HepG2 (cell line): ENCODE results near the gene ETF1. TPM values are rescaled to one million over a fixed set of nuclear protein-coding genes. Genes with fewer than 3 reads are reported as not detected.

ENCODE experiments used
- ATAC-seq: fragments of 200-7000 bp; cut with Tn5 transposase; 3 replicates; pipeline ENCODE4 v1.9.1; 2020; ENCODE audit warnings: mild to moderate bottlenecking, moderate library complexity
- BruUV-seq: library from RNA; stranded (reverse); fragments of 400-500 nt; replicated peaks from 2 replicates; lab custom pipeline; 2021; lab: Mats Ljungman, UMichigan
- CTCF ChIA-PET: fragments of 300-600 bp; formaldehyde crosslinking; extraction: SDS; loops from one replicate; lab custom pipeline; 2021; ENCODE audit warnings: low total read pairs, inconsistent platforms, low intra/inter-chr PET ratio; lab: Yijun Ruan, JAX
- POLR2A ChIA-PET: fragments of 350-600 bp; sonication (Branson Sonifier 250); formaldehyde crosslinking; loops from one replicate; lab custom pipeline; 2020; ENCODE audit warnings: antibody characterized with exemption, inconsistent platforms; lab: Yijun Ruan, JAX
- DNase-seq: peaks from one replicate; pipeline ENCODE4 v3.0.0-alpha.2; 2015; ENCODE audit warnings: low spot score
- FAIRE-seq: peaks from 3 replicates; lab custom pipeline; 2011; peaks lifted over from hg19 to GRCh38; lab: Jason Lieb, UNC
- H2AFZ ChIP-seq: one replicate; pipeline ENCODE4 v1.6.1; 2011; ENCODE audit warnings: low read length, inconsistent platforms
- H3K27ac ChIP-seq: fragments of 300-600 bp; 3 replicates; pipeline ENCODE4 v1.8.0; 2011; ENCODE audit warnings: mixed run types, mild to moderate bottlenecking, mixed read lengths, low read length, inconsistent platforms; ENCODE audit not compliant: insufficient read depth; ENCODE audit errors: extremely low read length
- H3K27me3 ChIP-seq, 2 experiments: fragments of 200-600 bp in 1 of 2; 2 replicates in 1 of 2; 3 replicates in 1 of 2; pipeline versions ENCODE4 v1.6.0 to v1.8.0; 2011; ENCODE audit warnings: low read length in 2 of 2, mild to moderate bottlenecking in 2 of 2, moderate library complexity in 2 of 2, inconsistent platforms in 1 of 2; ENCODE audit not compliant: insufficient read depth in 2 of 2, control insufficient read depth in 1 of 2
- H3K36me3 ChIP-seq, 2 experiments: fragments of 200-600 bp in 1 of 2; replicated peaks in 1 of 2; 2 replicates in 1 of 2; 3 replicates in 1 of 2; pipeline versions ENCODE4 v1.5.1 to v1.8.0; 2011; ENCODE audit warnings: low read length in 2 of 2, inconsistent platforms in 1 of 2; ENCODE audit not compliant: insufficient read depth in 2 of 2, control insufficient read depth in 1 of 2
- H3K4me1 ChIP-seq: 2 replicates; pipeline ENCODE4 v1.5.1; 2012; ENCODE audit warnings: low read length, inconsistent platforms; ENCODE audit not compliant: insufficient read depth
- H3K4me2 ChIP-seq: 2 replicates; pipeline ENCODE4 v1.6.0; 2011; ENCODE audit warnings: low read depth, low read length, inconsistent platforms
- H3K4me3 ChIP-seq, 3 experiments: fragments of 200-600 bp in 1 of 3; sonication (generic), shearing (Covaris generic) in 1 of 3; replicated peaks in 1 of 3; 2 replicates each; pipeline ENCODE4 v1.5.1; 2011 to 2016; ENCODE audit warnings: low read length in 3 of 3, inconsistent platforms in 2 of 3, low read depth in 2 of 3, mild to moderate bottlenecking in 2 of 3, control low read depth in 1 of 3, mixed read lengths in 1 of 3; ENCODE audit not compliant: insufficient read depth in 1 of 3
- H3K79me2 ChIP-seq: one replicate; pipeline ENCODE4 v1.6.1; 2011; ENCODE audit warnings: low read length, inconsistent platforms; ENCODE audit not compliant: insufficient read depth
- H3K9ac ChIP-seq: 2 replicates; pipeline ENCODE4 v1.6.0; 2011; ENCODE audit warnings: mild to moderate bottlenecking, low read depth, low read length, inconsistent platforms; ENCODE audit not compliant: insufficient read depth
- H3K9me3 ChIP-seq: 2 replicates; pipeline ENCODE4 v1.5.1; 2012; ENCODE audit warnings: mild to moderate bottlenecking, low read length
- H4K20me1 ChIP-seq: 2 replicates; pipeline ENCODE4 v1.6.0; 2011; ENCODE audit warnings: inconsistent platforms, mild to moderate bottlenecking, low read length, moderate library complexity; ENCODE audit not compliant: insufficient read depth
- CHCHD3 ChIP-seq: sonication (generic); formaldehyde crosslinking; IDR thresholded peaks from 2 replicates; pipeline ENCODE4 v1.8.0; 2022; ENCODE audit warnings: mild to moderate bottlenecking, missing genetic modification reagents, moderate library complexity
- MLLT10 ChIP-seq: sonication (generic); formaldehyde crosslinking; IDR thresholded peaks from 2 replicates; pipeline ENCODE4 v1.4.0; 2020; ENCODE audit warnings: missing genetic modification reagents
- NCOR1 ChIP-seq: fragments of 200-600 bp; sonication (generic); IDR thresholded peaks from 2 replicates; pipeline ENCODE4 v1.7.0; 2017; ENCODE audit warnings: antibody characterized with exemption, low read length, borderline replicate concordance
- NR2F2 ChIP-seq: IDR thresholded peaks from 2 replicates; pipeline ENCODE4 v1.6.1; 2012; ENCODE audit warnings: low read depth, inconsistent platforms, borderline replicate concordance
- ZNF12 ChIP-seq: sonication (generic); formaldehyde crosslinking; IDR thresholded peaks from 2 replicates; pipeline ENCODE4 v1.5.0; 2020; ENCODE audit warnings: missing genetic modification reagents
- ZNF138 ChIP-seq: sonication (generic); formaldehyde crosslinking; IDR thresholded peaks from 2 replicates; pipeline ENCODE4 v1.5.0; 2020; ENCODE audit warnings: mild to moderate bottlenecking, low read depth, missing genetic modification reagents
- ZNF207 ChIP-seq: fragments of 450-650 bp; IDR thresholded peaks from 2 replicates; pipeline ENCODE4 v1.6.1; 2016; ENCODE audit warnings: antibody characterized with exemption, borderline replicate concordance
- ZNF605 ChIP-seq: sonication (generic); formaldehyde crosslinking; IDR thresholded peaks from 2 replicates; pipeline ENCODE4 v1.8.0; 2022; ENCODE audit warnings: mild to moderate bottlenecking, missing genetic modification reagents
- ZNF790 ChIP-seq: sonication (generic); formaldehyde crosslinking; IDR thresholded peaks from 2 replicates; pipeline ENCODE4 v1.8.0; 2022; ENCODE audit warnings: missing genetic modification reagents, mild to moderate bottlenecking, borderline replicate concordance
- in situ Hi-C: cut with HindIII; loops from 2 replicates; pipeline ENCODE4 v1.10.0; 2017; ENCODE audit warnings: low pct_unique_long_range_greater_than_20kb; ENCODE audit not compliant: extremely low pct_ligation_motif_present
- intact Hi-C: fragments of 100-400 bp; cut with micrococcal nuclease; formaldehyde crosslinking; loops from one replicate; pipeline ENCODE4 v1.10.0; 2022; ENCODE audit not compliant: unreplicated experiment
- polyA plus RNA-seq, 8 experiments: library from polyadenylated mRNA; depleted of rRNA in 3 of 8; stranded (reverse) in 7 of 8; unstranded in 1 of 8; fragments of >200 nt; fragmentation: Illumina TruSeq in 4 of 8; extraction: Trizol in 4 of 8; gene quantifications; 2 replicates each; pipeline versions ENCODE4 v1.2.1 to v1.2.3, GENCODE V29; 2011 to 2016; ENCODE audit warnings: low read depth in 4 of 8, missing spikeins in 1 of 8, mixed read lengths in 1 of 8; ENCODE audit not compliant: insufficient read depth in 1 of 8
- total RNA-seq, 5 experiments: library from RNA; depleted of rRNA; stranded (reverse); fragments of >200 nt; fragmentation: Illumina TruSeq; extraction: Trizol; gene quantifications; 2 replicates each; pipeline ENCODE4 v1.2.3, GENCODE V29; 2016; ENCODE audit warnings: low read depth in 1 of 5
- TF ChIP-seq, protein P1 (sequence below): sonication (generic); formaldehyde crosslinking; IDR thresholded peaks from 2 replicates; pipeline ENCODE4 v1.5.0; 2020; ENCODE audit warnings: mild to moderate bottlenecking, missing genetic modification reagents, borderline replicate concordance

The ETF1 gene
- total and polyA plus RNA-seq, 2 of the 13 experiments (the other 11 are each of a cell fraction or from before 2014, with no cell fraction given): 52.1 to 184 TPM

DNA sequence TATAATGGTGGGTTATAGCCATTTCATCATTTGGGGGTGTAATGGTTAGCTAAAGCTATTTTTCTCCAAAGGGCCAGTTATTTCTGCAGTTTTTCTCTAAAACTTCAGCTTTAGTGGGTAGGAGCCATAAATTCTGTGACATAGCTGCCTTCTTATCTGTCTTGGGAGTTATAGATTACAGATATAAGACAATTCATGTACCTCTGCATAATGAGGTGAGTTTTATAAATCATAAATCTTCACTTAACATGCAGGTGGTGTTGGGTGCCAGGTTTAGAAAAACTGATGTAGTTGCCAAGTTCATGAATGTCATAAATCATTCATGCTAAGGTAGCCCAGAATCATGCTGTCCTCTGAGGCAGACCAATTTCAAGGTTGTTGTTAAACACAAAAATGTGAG is 42.1 kb upstream of the ETF1 start:
- H3K4me1 ChIP-seq: peaks cover 12% of the 10 kb centered on the region
- H3K4me3 ChIP-seq: no peak overlapping the region
- H3K27ac ChIP-seq: no peak overlapping the region
- in situ Hi-C loops (no loop called here), intact Hi-C loops (no loop called here)
- ChIA-PET CTCF (no interaction called here), POLR2A (interaction anchor here (0.6 to 1.5 kb wide), 2 partner anchors 9 to 263 kb away, joined by 3 to 8 read pairs; partner anchors contain the start of gene HSPA9)
- FAIRE-seq (no peak), ATAC-seq (no peak), DNase-seq (no peak)
- BruUV-seq: no TSS peak
- H2AFZ ChIP-seq: no peak overlapping the region
- no peaks in the 10 kb centered on the region for H3K9me3 ChIP-seq
- H3K36me3 ChIP-seq: no peaks in the 10 kb centered on the region
- no peak overlapping the region for H3K9ac ChIP-seq
- peaks cover 0 to 1% of the 10 kb centered on the region in 2 experiments; a peak in 1 of 5 replicates for H3K27me3 ChIP-seq
- no peak overlapping the region for H3K4me2 ChIP-seq
- TF ChIP-seq NCOR1: no peak
- no peak for TF ChIP-seq ZNF138 (CRISPR knock-in tag)
- no peak for TF ChIP-seq ZNF790 (CRISPR knock-in tag)
- no peak for TF ChIP-seq NR2F2
- no peak for TF ChIP-seq ZNF207
- no peak for TF ChIP-seq ZNF605
- TF ChIP-seq MLLT10 (CRISPR knock-in tag): no peak
- no peak for TF ChIP-seq ZNF12 (CRISPR knock-in tag)
- no peak for TF ChIP-seq CHCHD3 (CRISPR knock-in tag)
- TF ChIP-seq, protein P1, sequence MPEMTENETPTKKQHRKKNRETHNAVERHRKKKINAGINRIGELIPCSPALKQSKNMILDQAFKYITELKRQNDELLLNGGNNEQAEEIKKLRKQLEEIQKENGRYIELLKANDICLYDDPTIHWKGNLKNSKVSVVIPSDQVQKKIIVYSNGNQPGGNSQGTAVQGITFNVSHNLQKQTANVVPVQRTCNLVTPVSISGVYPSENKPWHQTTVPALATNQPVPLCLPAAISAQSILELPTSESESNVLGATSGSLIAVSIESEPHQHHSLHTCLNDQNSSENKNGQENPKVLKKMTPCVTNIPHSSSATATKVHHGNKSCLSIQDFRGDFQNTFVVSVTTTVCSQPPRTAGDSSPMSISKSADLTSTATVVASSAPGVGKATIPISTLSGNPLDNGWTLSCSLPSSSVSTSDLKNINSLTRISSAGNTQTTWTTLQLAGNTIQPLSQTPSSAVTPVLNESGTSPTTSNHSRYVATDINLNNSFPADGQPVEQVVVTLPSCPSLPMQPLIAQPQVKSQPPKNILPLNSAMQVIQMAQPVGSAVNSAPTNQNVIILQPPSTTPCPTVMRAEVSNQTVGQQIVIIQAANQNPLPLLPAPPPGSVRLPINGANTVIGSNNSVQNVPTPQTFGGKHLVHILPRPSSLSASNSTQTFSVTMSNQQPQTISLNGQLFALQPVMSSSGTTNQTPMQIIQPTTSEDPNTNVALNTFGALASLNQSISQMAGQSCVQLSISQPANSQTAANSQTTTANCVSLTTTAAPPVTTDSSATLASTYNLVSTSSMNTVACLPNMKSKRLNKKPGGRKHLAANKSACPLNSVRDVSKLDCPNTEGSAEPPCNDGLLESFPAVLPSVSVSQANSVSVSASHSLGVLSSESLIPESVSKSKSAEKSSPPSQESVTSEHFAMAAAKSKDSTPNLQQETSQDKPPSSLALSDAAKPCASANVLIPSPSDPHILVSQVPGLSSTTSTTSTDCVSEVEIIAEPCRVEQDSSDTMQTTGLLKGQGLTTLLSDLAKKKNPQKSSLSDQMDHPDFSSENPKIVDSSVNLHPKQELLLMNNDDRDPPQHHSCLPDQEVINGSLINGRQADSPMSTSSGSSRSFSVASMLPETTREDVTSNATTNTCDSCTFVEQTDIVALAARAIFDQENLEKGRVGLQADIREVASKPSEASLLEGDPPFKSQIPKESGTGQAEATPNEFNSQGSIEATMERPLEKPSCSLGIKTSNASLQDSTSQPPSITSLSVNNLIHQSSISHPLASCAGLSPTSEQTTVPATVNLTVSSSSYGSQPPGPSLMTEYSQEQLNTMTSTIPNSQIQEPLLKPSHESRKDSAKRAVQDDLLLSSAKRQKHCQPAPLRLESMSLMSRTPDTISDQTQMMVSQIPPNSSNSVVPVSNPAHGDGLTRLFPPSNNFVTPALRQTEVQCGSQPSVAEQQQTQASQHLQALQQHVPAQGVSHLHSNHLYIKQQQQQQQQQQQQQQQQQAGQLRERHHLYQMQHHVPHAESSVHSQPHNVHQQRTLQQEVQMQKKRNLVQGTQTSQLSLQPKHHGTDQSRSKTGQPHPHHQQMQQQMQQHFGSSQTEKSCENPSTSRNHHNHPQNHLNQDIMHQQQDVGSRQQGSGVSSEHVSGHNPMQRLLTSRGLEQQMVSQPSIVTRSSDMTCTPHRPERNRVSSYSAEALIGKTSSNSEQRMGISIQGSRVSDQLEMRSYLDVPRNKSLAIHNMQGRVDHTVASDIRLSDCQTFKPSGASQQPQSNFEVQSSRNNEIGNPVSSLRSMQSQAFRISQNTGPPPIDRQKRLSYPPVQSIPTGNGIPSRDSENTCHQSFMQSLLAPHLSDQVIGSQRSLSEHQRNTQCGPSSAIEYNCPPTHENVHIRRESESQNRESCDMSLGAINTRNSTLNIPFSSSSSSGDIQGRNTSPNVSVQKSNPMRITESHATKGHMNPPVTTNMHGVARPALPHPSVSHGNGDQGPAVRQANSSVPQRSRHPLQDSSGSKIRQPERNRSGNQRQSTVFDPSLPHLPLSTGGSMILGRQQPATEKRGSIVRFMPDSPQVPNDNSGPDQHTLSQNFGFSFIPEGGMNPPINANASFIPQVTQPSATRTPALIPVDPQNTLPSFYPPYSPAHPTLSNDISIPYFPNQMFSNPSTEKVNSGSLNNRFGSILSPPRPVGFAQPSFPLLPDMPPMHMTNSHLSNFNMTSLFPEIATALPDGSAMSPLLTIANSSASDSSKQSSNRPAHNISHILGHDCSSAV (CRISPR knock-in tag): no peak
- H4K20me1 ChIP-seq: no peaks in the 10 kb centered on the region
- no peaks in the 10 kb centered on the region for H3K79me2 ChIP-seq
